Fibroblast of upper back skin (primary cell): ENCODE results near the gene MYT1.

Source experiments
- DNase-seq: peaks from one replicate; pipeline ENCODE4 v3.0.0-alpha.2; 2013

MYT1 gene

GRCh38 chr20:64253443-64253842 lies 89.2 kb downstream of the MYT1 start:
- no peak for DNase-seq

GRCh38 chr20:64254156-64254555 lies 89.9 kb downstream of the MYT1 start:
- DNase-seq = no peak

- DNase-seq = no peak
These were observed 90.5 kb downstream of the MYT1 start for GRCh38 chr20:64254571-64255360.

- peak; percentile 83 for DNase-seq
These were observed 91.4 kb downstream of the MYT1 start, which contains the start of gene PCMTD2 for GRCh38 chr20:64255361-64256281. TSS of gene PCMTD2 (plus strand) at chr20:64255748. CDS start at chr20:64259966, 4,218 bp downstream.

- DNase-seq = no peak
These were observed 92.2 kb downstream of the MYT1 start for GRCh38 chr20:64256282-64256935.

- DNase-seq = no peak
These were observed 93.0 kb downstream of the MYT1 start for GRCh38 chr20:64257107-64257757.

GRCh38 chr20:64258071-64258823 lies 94.0 kb downstream of the MYT1 start:
- no peak for DNase-seq

GRCh38 chr20:64260239-64260638 lies 96.0 kb downstream of the MYT1 start:
- no peak for DNase-seq

- peak; percentile 57 for DNase-seq
These were observed 96.9 kb downstream of the MYT1 start for GRCh38 chr20:64261138-64261537.

- DNase-seq = no peak
These were observed 99.8 kb downstream of the MYT1 start for GRCh38 chr20:64264091-64264490.

GRCh38 chr20:64265201-64265600 lies 100.9 kb downstream of the MYT1 start:
- no peak for DNase-seq

- DNase-seq = no peak
These were observed 102.7 kb downstream of the MYT1 start for GRCh38 chr20:64266988-64267387.

- no peak for DNase-seq
These were observed 103.9 kb downstream of the MYT1 start for GRCh38 chr20:64268174-64268573.

GRCh38 chr20:64269604-64270411 lies 105.6 kb downstream of the MYT1 start:
- no peak for DNase-seq

GRCh38 chr20:64271636-64272035 lies 107.4 kb downstream of the MYT1 start:
- no peak for DNase-seq

GRCh38 chr20:64273109-64273508 lies 108.9 kb downstream of the MYT1 start:
- no peak for DNase-seq

GRCh38 chr20:64276817-64277216 lies 112.6 kb downstream of the MYT1 start:
- no peak for DNase-seq

GRCh38 chr20:64277571-64278316 lies 113.5 kb downstream of the MYT1 start:
- no peak for DNase-seq

GRCh38 chr20:64278317-64278681 lies 114.0 kb downstream of the MYT1 start:
- no peak for DNase-seq

- no peak for DNase-seq
These were observed 115.7 kb downstream of the MYT1 start for GRCh38 chr20:64279826-64280459.
